Karpas-422 (cell line): Measurements from ENCODE around the gene TMTC3. TPM values are rescaled to one million over a fixed set of nuclear protein-coding genes. Genes with fewer than 3 reads are reported as not detected.
A peak's percentile ranks its signal among the peaks of the same experiment; 100 is the strongest.

ENCODE experiments used
- DNase-seq: peaks from one replicate; pipeline ENCODE4 v3.0.0-alpha.2; 2015
- H2AFZ ChIP-seq: fragments of 200-600 bp; sonication (generic); 2 replicates; pipeline ENCODE4 v1.6.1; 2014; ENCODE audit warnings: antibody characterized with exemption, low read length, mixed read lengths
- H3K27ac ChIP-seq: fragments of 200-600 bp; sonication (generic); 2 replicates; pipeline ENCODE4 v1.5.1; 2014; ENCODE audit warnings: mild to moderate bottlenecking, low read length, moderate library complexity
- H3K27me3 ChIP-seq: fragments of 200-600 bp; sonication (generic); 2 replicates; pipeline ENCODE4 v1.6.1; 2014; ENCODE audit warnings: low read length, mixed read lengths
- H3K36me3 ChIP-seq: fragments of 200-600 bp; sonication (generic); 2 replicates; pipeline ENCODE4 v1.6.1; 2014; ENCODE audit warnings: low read length, mixed read lengths; ENCODE audit not compliant: insufficient read depth
- H3K4me1 ChIP-seq: fragments of 200-600 bp; sonication (generic); 2 replicates; pipeline ENCODE4 v1.6.1; 2014; ENCODE audit warnings: mild to moderate bottlenecking, low read length, mixed read lengths
- H3K4me2 ChIP-seq: fragments of 200-600 bp; sonication (generic); 2 replicates; pipeline ENCODE4 v1.6.1; 2014; ENCODE audit warnings: low read length, low read depth, mild to moderate bottlenecking; ENCODE audit not compliant: poor library complexity, severe bottlenecking
- H3K4me3 ChIP-seq: fragments of 200-600 bp; sonication (generic); 2 replicates; pipeline ENCODE4 v1.5.1; 2014; ENCODE audit warnings: mild to moderate bottlenecking, antibody characterized with exemption, low read length, mixed read lengths
- H3K79me2 ChIP-seq: fragments of 200-600 bp; sonication (generic); 2 replicates; pipeline ENCODE4 v1.6.1; 2014; ENCODE audit warnings: mild to moderate bottlenecking, low read length, mixed read lengths
- H3K9ac ChIP-seq: fragments of 200-600 bp; sonication (generic); 2 replicates; pipeline ENCODE4 v1.6.0; 2014; ENCODE audit warnings: low read length
- H3K9me2 ChIP-seq: fragments of 200-600 bp; sonication (generic), shearing (Covaris generic); replicated peaks from 2 replicates; pipeline ENCODE4 v1.6.0; 2014; ENCODE audit warnings: mild to moderate bottlenecking, low read length, moderate library complexity; ENCODE audit not compliant: insufficient read depth
- H3K9me3 ChIP-seq: fragments of 300-700, 200-600 bp; sonication (generic); 2 replicates; pipeline ENCODE4 v1.6.1; 2014; ENCODE audit warnings: low read length, mixed read lengths
- H4K20me1 ChIP-seq: fragments of 200-600 bp; sonication (generic); 2 replicates; pipeline ENCODE4 v1.6.1; 2014; ENCODE audit warnings: mild to moderate bottlenecking, antibody characterized with exemption, low read length, low read depth; ENCODE audit not compliant: insufficient read depth
- total RNA-seq: library from RNA; depleted of rRNA; stranded (reverse); fragments of >200 nt; shearing (Covaris generic); gene quantifications from 2 replicates; pipeline ENCODE4 v1.2.3, GENCODE V29; 2014; ENCODE audit warnings: low replicate concordance

Gene TMTC3
- total RNA-seq, 1 experiment from 2014 or later = 16.6 TPM

- no peak overlapping the region for H2AFZ ChIP-seq
- no peaks in the 10 kb centered on the region for H4K20me1 ChIP-seq
- peaks cover 85% of the 10 kb centered on the region for H3K79me2 ChIP-seq
- peaks cover 41% of the 10 kb centered on the region for H3K4me1 ChIP-seq
- H3K4me2 ChIP-seq = peak overlapping the region; percentile 93
- no peak overlapping the region for H3K9ac ChIP-seq
- no peak for DNase-seq
- H3K9me2 ChIP-seq = no peaks in the 10 kb centered on the region
- H3K27ac ChIP-seq = no peak overlapping the region
- H3K27me3 ChIP-seq = no peaks in the 10 kb centered on the region
- no peaks in the 10 kb centered on the region for H3K9me3 ChIP-seq
- H3K4me3 ChIP-seq = no peak overlapping the region
- H3K36me3 ChIP-seq = no peaks in the 10 kb centered on the region; the same call in 1 of the 2 replicates
Measured at GRCh38 chr12:88145567-88146505, 3.7 kb downstream of the TMTC3 start.

GRCh38 chr12:88150063-88150462, 8.0 kb downstream of the TMTC3 start:
- peaks cover 6% of the 10 kb centered on the region; the same call in 1 of the 2 replicates for H3K36me3 ChIP-seq
- no peak overlapping the region for H3K27ac ChIP-seq
- no peak overlapping the region for H2AFZ ChIP-seq
- no peaks in the 10 kb centered on the region for H3K27me3 ChIP-seq
- no peak overlapping the region for H3K9ac ChIP-seq
- peaks cover 84% of the 10 kb centered on the region for H3K79me2 ChIP-seq
- no peak overlapping the region for H3K4me2 ChIP-seq
- H3K4me1 ChIP-seq = peaks cover 28% of the 10 kb centered on the region
- no peak overlapping the region for H3K4me3 ChIP-seq
- H4K20me1 ChIP-seq = no peaks in the 10 kb centered on the region
- DNase-seq = no peak
- H3K9me3 ChIP-seq = no peaks in the 10 kb centered on the region
- H3K9me2 ChIP-seq = no peaks in the 10 kb centered on the region

- H3K79me2 ChIP-seq = peaks cover 89% of the 10 kb centered on the region
- no peak overlapping the region for H2AFZ ChIP-seq
- H3K4me1 ChIP-seq = peaks cover 9% of the 10 kb centered on the region
- no peaks in the 10 kb centered on the region for H3K9me3 ChIP-seq
- H3K9me2 ChIP-seq = no peaks in the 10 kb centered on the region
- no peaks in the 10 kb centered on the region for H4K20me1 ChIP-seq
- no peak overlapping the region for H3K4me3 ChIP-seq
- H3K27ac ChIP-seq = no peak overlapping the region
- no peak overlapping the region for H3K4me2 ChIP-seq
- H3K36me3 ChIP-seq = peaks cover 19% of the 10 kb centered on the region; the same call in 1 of the 2 replicates
- peak; percentile 69 for DNase-seq
- H3K27me3 ChIP-seq = no peaks in the 10 kb centered on the region
- H3K9ac ChIP-seq = no peak overlapping the region
Measured at GRCh38 chr12:88153959-88154358, 11.9 kb downstream of the TMTC3 start.

- H3K79me2 ChIP-seq = peaks cover 82% of the 10 kb centered on the region
- no peaks in the 10 kb centered on the region for H3K9me3 ChIP-seq
- H3K27me3 ChIP-seq = no peaks in the 10 kb centered on the region
- no peak overlapping the region for H3K27ac ChIP-seq
- no peaks in the 10 kb centered on the region for H4K20me1 ChIP-seq
- H3K9ac ChIP-seq = no peak overlapping the region
- H3K4me3 ChIP-seq = no peak overlapping the region
- no peak overlapping the region for H3K4me2 ChIP-seq
- H2AFZ ChIP-seq = no peak overlapping the region
- H3K4me1 ChIP-seq = peaks cover 11% of the 10 kb centered on the region
- no peak for DNase-seq
- no peaks in the 10 kb centered on the region for H3K9me2 ChIP-seq
- H3K36me3 ChIP-seq = peaks cover 28% of the 10 kb centered on the region
Measured at GRCh38 chr12:88156075-88156654, 14.1 kb downstream of the TMTC3 start.

GRCh38 chr12:88163371-88163770, 21.3 kb downstream of the TMTC3 start:
- Histone ChIP-seq H3K9me2 (no peaks in the 10 kb centered on the region), H3K9me3 (no peaks in the 10 kb centered on the region), H2AFZ (no peak overlapping the region), H4K20me1 (no peaks in the 10 kb centered on the region), H3K9ac (no peak overlapping the region), H3K36me3 (peaks cover 43% of the 10 kb centered on the region), H3K27me3 (no peaks in the 10 kb centered on the region), H3K4me2 (no peak overlapping the region), H3K27ac (no peak overlapping the region), H3K79me2 (peaks cover 38% of the 10 kb centered on the region), H3K4me1 (peaks cover 2% of the 10 kb centered on the region; the same call in 1 of the 2 replicates), H3K4me3 (no peak overlapping the region)
- no peak for DNase-seq

GRCh38 chr12:88166179-88166578, 24.1 kb downstream of the TMTC3 start:
- no peak overlapping the region for H3K9ac ChIP-seq
- H3K4me3 ChIP-seq = no peak overlapping the region
- H3K4me1 ChIP-seq = no peaks in the 10 kb centered on the region; the same call in 1 of the 2 replicates
- H2AFZ ChIP-seq = no peak overlapping the region
- no peak for DNase-seq
- no peak overlapping the region for H3K27ac ChIP-seq
- H4K20me1 ChIP-seq = no peaks in the 10 kb centered on the region
- H3K79me2 ChIP-seq = peaks cover 19% of the 10 kb centered on the region
- no peaks in the 10 kb centered on the region for H3K9me2 ChIP-seq
- peaks cover 38% of the 10 kb centered on the region for H3K36me3 ChIP-seq
- no peak overlapping the region for H3K4me2 ChIP-seq
- no peaks in the 10 kb centered on the region for H3K27me3 ChIP-seq
- no peaks in the 10 kb centered on the region for H3K9me3 ChIP-seq

GRCh38 chr12:88167384-88167783, 25.3 kb downstream of the TMTC3 start:
- Histone ChIP-seq H3K27me3 (no peaks in the 10 kb centered on the region), H3K9me2 (no peaks in the 10 kb centered on the region), H2AFZ (no peak overlapping the region), H3K9me3 (no peaks in the 10 kb centered on the region), H3K27ac (no peak overlapping the region), H3K4me2 (no peak overlapping the region), H3K9ac (no peak overlapping the region), H3K4me3 (no peak overlapping the region), H4K20me1 (no peaks in the 10 kb centered on the region), H3K79me2 (peaks cover 14% of the 10 kb centered on the region; the same call in 1 of the 2 replicates), H3K36me3 (peaks cover 38% of the 10 kb centered on the region; the same call in 1 of the 2 replicates), H3K4me1 (peaks cover 7% of the 10 kb centered on the region)
- DNase-seq = no peak

- DNase-seq = no peak
- Histone ChIP-seq H3K79me2 (0 out of 2 replicates have a peak, but pooled peaks cover 3% of the 10 kb centered on the region), H3K4me1 (peaks cover 7% of the 10 kb centered on the region), H3K27me3 (no peaks in the 10 kb centered on the region), H3K27ac (no peak overlapping the region), H3K9me2 (no peaks in the 10 kb centered on the region), H3K9ac (no peak overlapping the region), H3K4me2 (no peak overlapping the region), H2AFZ (no peak overlapping the region), H3K9me3 (no peaks in the 10 kb centered on the region), H3K4me3 (no peak overlapping the region), H3K36me3 (peaks cover 61% of the 10 kb centered on the region), H4K20me1 (no peaks in the 10 kb centered on the region)
Measured at GRCh38 chr12:88172844-88173407, 30.8 kb downstream of the TMTC3 start.
